Caco-2 (cell line): Measurements from ENCODE around the gene PEAK3. TPM values are rescaled to one million over a fixed set of nuclear protein-coding genes. Genes with fewer than 3 reads are reported as not detected.

ENCODE experiments used
- BruUV-seq: library from RNA; stranded (reverse); fragments of 400-500 nt; replicated peaks from 2 replicates; lab custom pipeline; 2021; lab: Mats Ljungman, UMichigan
- CTCF ChIA-PET: fragments of 300-600 bp; sonication (Branson Sonifier 250); formaldehyde crosslinking; loops from one replicate; lab custom pipeline; 2022; ENCODE audit warnings: antibody characterized with exemption; lab: Charles Lee
- POLR2A ChIA-PET: fragments of 300-600 bp; sonication (Branson Sonifier 250); formaldehyde crosslinking; loops from one replicate; lab custom pipeline; 2022; ENCODE audit warnings: antibody characterized with exemption; lab: Charles Lee
- DNase-seq, 2 experiments: peaks; one replicate each; pipeline versions ENCODE4 v3.0.0 to v3.0.0-alpha.2; 2020 to 2022
- H3K27me3 ChIP-seq: replicated peaks from 2 replicates; pipeline ENCODE4 v1.6.0; 2011; ENCODE audit warnings: low read length; ENCODE audit not compliant: control insufficient read depth, insufficient read depth
- H3K36me3 ChIP-seq: 2 replicates; pipeline ENCODE4 v1.5.1; 2011; ENCODE audit warnings: low read length; ENCODE audit not compliant: control insufficient read depth, insufficient read depth
- H3K4me1 ChIP-seq: fragments of 250-450 bp; sonication (Bioruptor Pico); 2 replicates; pipeline ENCODE4 v1.5.1; 2020; ENCODE audit warnings: mild to moderate bottlenecking
- H3K4me3 ChIP-seq: 2 replicates; pipeline ENCODE4 v1.5.1; 2011; ENCODE audit warnings: low read depth, mild to moderate bottlenecking, control low read depth, low read length
- H3K9me3 ChIP-seq: fragments of 250-450 bp; sonication (Bioruptor Pico); 2 replicates; pipeline ENCODE4 v1.5.1; 2020; ENCODE audit warnings: mild to moderate bottlenecking, moderate library complexity
- H3K27ac Mint-ChIP-seq: one replicate; pipeline ENCODE4 v1.8.0; 2022; ENCODE audit warnings: mixed read lengths; ENCODE audit not compliant: unreplicated experiment
- H3K27me3 Mint-ChIP-seq: one replicate; pipeline ENCODE4 v1.8.0; 2022; ENCODE audit warnings: mixed read lengths; ENCODE audit not compliant: insufficient read depth, unreplicated experiment
- H3K36me3 Mint-ChIP-seq: one replicate; pipeline ENCODE4 v1.8.0; 2022; ENCODE audit warnings: mild to moderate bottlenecking, mixed read lengths; ENCODE audit not compliant: insufficient read depth, unreplicated experiment
- H3K4me1 Mint-ChIP-seq: one replicate; pipeline ENCODE4 v1.8.0; 2022; ENCODE audit warnings: low read depth, mixed read lengths; ENCODE audit not compliant: unreplicated experiment
- H3K4me3 Mint-ChIP-seq: one replicate; pipeline ENCODE4 v1.8.0; 2022; ENCODE audit warnings: mild to moderate bottlenecking, moderate library complexity, mixed read lengths; ENCODE audit not compliant: unreplicated experiment
- H3K9me3 Mint-ChIP-seq: one replicate; pipeline ENCODE4 v1.8.0; 2022; ENCODE audit warnings: mixed read lengths; ENCODE audit not compliant: unreplicated experiment
- intact Hi-C: fragments of 100-400 bp; cut with micrococcal nuclease; formaldehyde crosslinking; loops from one replicate; pipeline ENCODE4 v1.10.0; 2022; ENCODE audit not compliant: unreplicated experiment
- total RNA-seq: library from RNA; stranded (reverse); gene quantifications from 2 replicates; pipeline ENCODE4 v1.2.3, GENCODE V29; 2022
- TF ChIP-seq, protein P1 (sequence below), 2 experiments: fragments of 200-600 bp in 1 of 2; IDR thresholded peaks; 1 replicate in 1 of 2; 2 replicates in 1 of 2; pipeline versions ENCODE4 v1.5.1 to v1.8.0; 2011 to 2022; ENCODE audit warnings: antibody characterized with exemption in 1 of 2, control low read depth in 1 of 2, inconsistent platforms in 1 of 2, low read depth in 1 of 2, low read length in 1 of 2, mild to moderate bottlenecking in 1 of 2, moderate library complexity in 1 of 2; ENCODE audit not compliant: insufficient read depth in 1 of 2, severe bottlenecking in 1 of 2, unreplicated experiment in 1 of 2

PEAK3 gene
- total RNA-seq, 1 experiment from 2014 or later, result not detected

DNA sequence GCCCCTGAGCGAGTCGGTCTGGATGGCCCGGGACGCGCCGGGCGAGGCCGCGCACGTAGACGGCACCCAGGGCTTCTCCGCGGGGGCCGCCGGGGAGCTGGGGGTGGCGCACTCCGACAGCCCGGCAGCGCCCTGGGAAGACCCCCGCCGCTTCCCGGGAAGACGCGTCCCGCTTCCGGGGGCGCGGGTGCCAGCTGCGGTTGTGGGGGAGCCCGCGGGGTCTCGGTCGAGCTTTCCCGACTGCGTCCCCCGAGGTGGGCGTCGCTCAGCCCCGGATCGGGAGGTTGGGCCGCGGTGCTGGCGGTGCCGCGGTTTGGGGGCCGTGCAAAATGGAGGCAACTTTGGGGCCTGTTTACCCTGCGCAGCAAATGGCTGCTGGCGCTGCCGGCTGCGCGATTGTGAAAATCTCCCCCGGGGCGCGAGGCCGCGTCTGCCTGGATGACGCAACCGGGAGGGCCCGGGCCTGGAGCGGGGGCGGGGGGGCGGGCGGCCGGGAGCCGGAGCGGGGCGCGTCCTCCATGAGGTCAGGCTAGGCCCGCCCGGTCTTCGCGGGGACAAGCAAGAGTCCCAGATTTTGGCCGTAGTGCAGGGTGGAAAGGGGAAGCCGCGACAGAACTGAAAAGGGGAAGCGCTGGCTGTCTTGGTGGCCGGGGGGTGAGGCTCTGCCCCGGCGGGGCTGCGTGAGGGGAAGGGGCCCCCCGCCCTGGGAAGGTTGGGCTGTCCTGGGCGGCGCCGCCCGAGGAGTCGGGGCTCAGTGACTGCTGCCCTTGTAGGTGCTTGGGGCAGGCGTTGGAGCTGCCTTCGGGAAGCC is 11.3 kb downstream of the PEAK3 start:
- CTCF ChIA-PET, result no interaction called here
- DNase-seq, result peak; percentile 72 to 84

DNA sequence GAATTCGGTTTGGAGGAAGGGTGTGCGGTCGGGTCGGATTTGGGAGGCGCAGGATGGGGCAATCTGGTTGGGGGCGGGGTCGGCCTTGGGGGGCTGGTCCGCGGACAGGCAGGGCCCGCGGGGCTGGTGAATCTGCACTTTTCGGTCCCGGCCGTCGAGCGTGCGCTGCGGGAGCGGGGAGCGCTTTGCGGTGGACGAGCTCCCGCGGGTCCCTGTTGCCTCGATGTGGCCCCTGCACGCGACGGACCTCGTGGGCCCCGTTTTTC is 11.9 kb downstream of the PEAK3 start:
- ChIA-PET CTCF (no interaction called here), POLR2A (interaction anchor here (0.7 kb wide), 1 partner anchor 158 kb away, joined by 3 read pairs; no protein-coding TSS in a partner anchor)
- peaks cover 5% of the 10 kb centered on the region for H3K36me3 ChIP-seq
- Mint-ChIP-seq H3K4me3 (peak overlapping the region; percentile 82), H3K27ac (peak overlapping the region; percentile 93), H3K9me3 (no peaks in the 10 kb centered on the region), H3K27me3 (no peaks in the 10 kb centered on the region), H3K4me1 (no peaks in the 10 kb centered on the region), H3K36me3 (peaks cover 61% of the 10 kb centered on the region)
- BruUV-seq, result no TSS peak
- no peaks in the 10 kb centered on the region for H3K27me3 ChIP-seq
- H3K9me3 ChIP-seq, result no peaks in the 10 kb centered on the region
- DNase-seq, result no peak
- peaks cover 7% of the 10 kb centered on the region; the same call in 1 of the 2 replicates for H3K4me1 ChIP-seq
- TF ChIP-seq, protein P1, sequence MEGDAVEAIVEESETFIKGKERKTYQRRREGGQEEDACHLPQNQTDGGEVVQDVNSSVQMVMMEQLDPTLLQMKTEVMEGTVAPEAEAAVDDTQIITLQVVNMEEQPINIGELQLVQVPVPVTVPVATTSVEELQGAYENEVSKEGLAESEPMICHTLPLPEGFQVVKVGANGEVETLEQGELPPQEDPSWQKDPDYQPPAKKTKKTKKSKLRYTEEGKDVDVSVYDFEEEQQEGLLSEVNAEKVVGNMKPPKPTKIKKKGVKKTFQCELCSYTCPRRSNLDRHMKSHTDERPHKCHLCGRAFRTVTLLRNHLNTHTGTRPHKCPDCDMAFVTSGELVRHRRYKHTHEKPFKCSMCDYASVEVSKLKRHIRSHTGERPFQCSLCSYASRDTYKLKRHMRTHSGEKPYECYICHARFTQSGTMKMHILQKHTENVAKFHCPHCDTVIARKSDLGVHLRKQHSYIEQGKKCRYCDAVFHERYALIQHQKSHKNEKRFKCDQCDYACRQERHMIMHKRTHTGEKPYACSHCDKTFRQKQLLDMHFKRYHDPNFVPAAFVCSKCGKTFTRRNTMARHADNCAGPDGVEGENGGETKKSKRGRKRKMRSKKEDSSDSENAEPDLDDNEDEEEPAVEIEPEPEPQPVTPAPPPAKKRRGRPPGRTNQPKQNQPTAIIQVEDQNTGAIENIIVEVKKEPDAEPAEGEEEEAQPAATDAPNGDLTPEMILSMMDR (IDR thresholded peaks at IDR 0.05; ENCODE audit: insufficient read depth in 1 of 2, low read depth in 1 of 2, low read length in 1 of 2, severe bottlenecking in 1 of 2, unreplicated experiment in 1 of 2), result no peak
- intact Hi-C loops, result no loop called here
- H3K4me3 ChIP-seq, result peak overlapping the region; percentile 99

More for the DNA sequence above, 11.3 kb downstream of the PEAK3 start:
- Mint-ChIP-seq H3K27ac (peak overlapping the region; percentile 93), H3K4me3 (peak overlapping the region; percentile 82), H3K36me3 (peaks cover 65% of the 10 kb centered on the region), H3K4me1 (no peaks in the 10 kb centered on the region), H3K27me3 (no peaks in the 10 kb centered on the region), H3K9me3 (no peaks in the 10 kb centered on the region)
- peak overlapping the region; percentile 99 for H3K4me3 ChIP-seq
- POLR2A ChIA-PET, result no interaction called here
- no peaks in the 10 kb centered on the region for H3K9me3 ChIP-seq
- no peaks in the 10 kb centered on the region for H3K27me3 ChIP-seq
- intact Hi-C loops, result no loop called here
- peaks cover 7% of the 10 kb centered on the region; the same call in 1 of the 2 replicates for H3K4me1 ChIP-seq
- peaks cover 5% of the 10 kb centered on the region for H3K36me3 ChIP-seq
- no TSS peak for BruUV-seq
- TF ChIP-seq, protein P1 (IDR thresholded peaks at IDR 0.05; ENCODE audit: insufficient read depth in 1 of 2, low read depth in 1 of 2, low read length in 1 of 2, severe bottlenecking in 1 of 2, unreplicated experiment in 1 of 2), result no peak

DNA sequence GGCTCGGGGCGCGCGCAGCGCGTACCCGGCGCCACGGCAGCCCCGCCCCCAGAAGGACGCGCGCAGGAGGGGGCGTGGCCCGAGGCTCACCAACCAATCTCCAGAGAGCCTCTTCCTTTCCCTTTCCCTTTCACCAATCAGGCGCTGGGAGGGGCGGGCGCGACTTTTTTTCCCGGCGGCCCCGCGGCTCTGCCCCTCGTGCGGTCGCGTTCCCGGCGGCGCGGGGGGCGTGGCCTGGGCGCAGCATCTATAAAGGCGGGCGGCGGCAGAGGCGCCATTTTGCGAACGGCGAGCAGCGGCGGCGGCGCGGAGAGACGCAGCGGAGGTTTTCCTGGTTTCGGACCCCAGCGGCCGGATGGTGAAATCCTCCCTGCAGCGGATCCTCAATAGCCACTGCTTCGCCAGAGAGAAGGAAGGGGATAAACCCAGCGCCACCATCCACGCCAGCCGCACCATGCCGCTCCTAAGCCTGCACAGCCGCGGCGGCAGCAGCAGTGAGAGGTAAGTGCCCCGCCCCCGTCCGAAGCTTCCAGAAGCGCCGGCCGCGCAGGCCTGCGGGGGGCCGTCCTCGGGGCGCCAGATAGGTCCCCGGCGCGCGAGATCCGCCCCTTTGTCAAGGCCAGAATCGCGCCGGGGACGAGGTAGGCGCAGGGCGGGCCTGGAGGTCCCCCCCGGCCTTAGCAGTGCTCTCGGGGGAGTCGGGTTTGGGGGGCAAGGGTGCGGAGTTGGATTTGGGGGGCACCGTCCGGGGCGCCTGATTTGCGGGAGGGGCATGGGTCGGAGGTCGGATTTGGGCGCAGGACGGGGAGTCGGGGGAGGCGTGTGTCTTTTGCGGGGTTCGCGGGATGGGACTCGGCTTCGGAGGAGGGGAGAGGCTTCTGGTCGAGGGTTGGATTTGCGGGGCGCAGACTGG is 12.5 kb downstream of the PEAK3 start:
- Histone ChIP-seq H3K27me3 (no peaks in the 10 kb centered on the region), H3K4me3 (peak overlapping the region; percentile 99), H3K36me3 (peaks cover 5% of the 10 kb centered on the region), H3K4me1 (peaks cover 7% of the 10 kb centered on the region; the same call in 1 of the 2 replicates), H3K9me3 (no peaks in the 10 kb centered on the region)
- TSS peak; percentile 61 for BruUV-seq
- intact Hi-C loops, result loop anchor here (2.0 kb wide), 1 partner anchor 33 kb away; the partner anchor contains the start of genes PLEKHJ1 and SF3A2
- CTCF ChIA-PET, result no interaction called here
- peaks cover 56% of the 10 kb centered on the region for H3K36me3 Mint-ChIP-seq
- peak overlapping the region; percentile 93 for H3K27ac Mint-ChIP-seq
- POLR2A ChIA-PET, result interaction anchor here (0.7 kb wide), 1 partner anchor 158 kb away, joined by 3 read pairs; no protein-coding TSS in a partner anchor
- H3K4me1 Mint-ChIP-seq, result no peaks in the 10 kb centered on the region
- TF ChIP-seq, protein P1 (IDR thresholded peaks at IDR 0.05; ENCODE audit: insufficient read depth in 1 of 2, low read depth in 1 of 2, low read length in 1 of 2, severe bottlenecking in 1 of 2, unreplicated experiment in 1 of 2), result no peak
- no peaks in the 10 kb centered on the region for H3K9me3 Mint-ChIP-seq
- peak overlapping the region; percentile 82 for H3K4me3 Mint-ChIP-seq
- peak; percentile 97 to 98 for DNase-seq
- H3K27me3 Mint-ChIP-seq, result no peaks in the 10 kb centered on the region
